SK-N-SH treated with all-trans-retinoic acid at 6 μM for 48 hours (cell line): Measurements from ENCODE around the gene SEMA6D.

Source experiments
- ATAC-seq: fragments of 200-7000 bp; cut with Tn5 transposase; 3 replicates; pipeline ENCODE4 v1.9.1; 2020; ENCODE audit warnings: mild to moderate bottlenecking, moderate library complexity
- ARNTL ChIP-seq: fragments of 450-650 bp; formaldehyde crosslinking; IDR thresholded peaks from 2 replicates; pipeline ENCODE4 v1.5.0; 2020; ENCODE audit warnings: low read depth, mild to moderate bottlenecking, moderate library complexity, borderline replicate concordance
- CREB5 ChIP-seq: fragments of 250-450 bp; sonication (Bioruptor Pico); IDR thresholded peaks from 2 replicates; pipeline ENCODE4 v1.5.1; 2020; ENCODE audit warnings: low read depth, mild to moderate bottlenecking, moderate library complexity
- CSDC2 ChIP-seq: fragments of 250-450 bp; sonication (Bioruptor Pico); IDR thresholded peaks from 2 replicates; pipeline ENCODE4 v1.5.0; 2020; ENCODE audit warnings: mild to moderate bottlenecking, moderate library complexity
- ESRRG ChIP-seq: fragments of 250-450 bp; sonication (Bioruptor Pico); IDR thresholded peaks from 2 replicates; pipeline ENCODE4 v1.6.1; 2021; ENCODE audit warnings: mild to moderate bottlenecking
- GLIS3 ChIP-seq: fragments of 250-450 bp; sonication (Bioruptor Pico); IDR thresholded peaks from 2 replicates; pipeline ENCODE4 v1.5.0; 2020; ENCODE audit warnings: mild to moderate bottlenecking, moderate library complexity
- ISL1 ChIP-seq: fragments of 250-450 bp; sonication (Bioruptor Pico); IDR thresholded peaks from 2 replicates; pipeline ENCODE4 v2.1.2; 2022; ENCODE audit warnings: mild to moderate bottlenecking, moderate library complexity
- OSR1 ChIP-seq: fragments of 250-450 bp; sonication (Bioruptor Pico); IDR thresholded peaks from 2 replicates; pipeline ENCODE4 v1.8.0; 2022; ENCODE audit warnings: moderate library complexity, mild to moderate bottlenecking, inconsistent platforms
- PATZ1 ChIP-seq: fragments of 250-450 bp; sonication (Bioruptor Pico); IDR thresholded peaks from 2 replicates; pipeline ENCODE4 v1.8.0; 2020; ENCODE audit warnings: mild to moderate bottlenecking, moderate library complexity, borderline replicate concordance
- POU6F1 ChIP-seq: fragments of 250-450 bp; sonication (Bioruptor Pico); IDR thresholded peaks from 2 replicates; pipeline ENCODE4 v1.8.0; 2021; ENCODE audit warnings: low read depth, mild to moderate bottlenecking, moderate library complexity, borderline replicate concordance
- RARB ChIP-seq: fragments of 250-450 bp; sonication (Bioruptor Pico); IDR thresholded peaks from 2 replicates; pipeline ENCODE4 v1.8.0; 2021; ENCODE audit warnings: mild to moderate bottlenecking, moderate library complexity
- SNAI2 ChIP-seq: fragments of 250-450 bp; sonication (Bioruptor Pico); IDR thresholded peaks from 2 replicates; pipeline ENCODE4 v1.5.0; 2020; ENCODE audit warnings: mild to moderate bottlenecking, moderate library complexity
- TCF4 ChIP-seq: fragments of 250-450 bp; sonication (Bioruptor Pico); IDR thresholded peaks from 2 replicates; pipeline ENCODE4 v1.8.0; 2021; ENCODE audit warnings: mild to moderate bottlenecking, moderate library complexity, borderline replicate concordance
- TOX ChIP-seq: fragments of 250-450 bp; sonication (Bioruptor Pico); IDR thresholded peaks from 2 replicates; pipeline ENCODE4 v1.8.0; 2021; ENCODE audit warnings: mild to moderate bottlenecking, moderate library complexity, borderline replicate concordance
- TSHZ2 ChIP-seq: fragments of 250-450 bp; sonication (Bioruptor Pico); IDR thresholded peaks from 2 replicates; pipeline ENCODE4 v1.5.0; 2020; ENCODE audit warnings: mild to moderate bottlenecking, moderate library complexity
- ZC3H10 ChIP-seq: fragments of 250-450 bp; sonication (Bioruptor Pico); IDR thresholded peaks from 2 replicates; pipeline ENCODE4 v1.5.1; 2021; ENCODE audit warnings: mild to moderate bottlenecking, moderate library complexity
- ZFP3 ChIP-seq: fragments of 250-450 bp; sonication (Bioruptor Pico); IDR thresholded peaks from 2 replicates; pipeline ENCODE4 v1.5.0; 2020; ENCODE audit warnings: mild to moderate bottlenecking, moderate library complexity
- ZFP30 ChIP-seq: fragments of 450-650 bp; formaldehyde crosslinking; IDR thresholded peaks from 2 replicates; pipeline ENCODE4 v1.5.0; 2022; ENCODE audit warnings: mild to moderate bottlenecking, moderate library complexity
- ZNF565 ChIP-seq: fragments of 450-650 bp; formaldehyde crosslinking; conservative IDR thresholded peaks from 2 replicates; pipeline ENCODE4 v1.5.0; 2020; ENCODE audit warnings: low read depth, mild to moderate bottlenecking, moderate library complexity
- ZNF70 ChIP-seq: fragments of 450-650 bp; formaldehyde crosslinking; IDR thresholded peaks from 2 replicates; pipeline ENCODE4 v1.5.0; 2020; ENCODE audit warnings: mild to moderate bottlenecking, moderate library complexity
- ZNF8 ChIP-seq: fragments of 450-650 bp; formaldehyde crosslinking; IDR thresholded peaks from 2 replicates; pipeline ENCODE4 v1.5.0; 2020; ENCODE audit warnings: mild to moderate bottlenecking, moderate library complexity

Gene SEMA6D

GRCh38 chr15:47757331-47757730, 40.0 kb downstream of the SEMA6D start (continued):
- no peak for TF ChIP-seq ZFP30 (CRISPR knock-in tag)
- TF ChIP-seq PATZ1, result no peak

GRCh38 chr15:47762621-47763020, 45.3 kb downstream of the SEMA6D start:
- TF ChIP-seq CREB5, result no peak
- no peak for TF ChIP-seq GLIS3 (CRISPR knock-in tag)
- no peak for TF ChIP-seq ARNTL
- no peak for TF ChIP-seq RARB (CRISPR knock-in tag)
- no peak for TF ChIP-seq TCF4
- no peak for TF ChIP-seq ZNF565 (CRISPR knock-in tag)
- TF ChIP-seq ESRRG (CRISPR knock-in tag), result no peak
- TF ChIP-seq TOX (CRISPR knock-in tag), result no peak
- no peak for TF ChIP-seq ZFP3
- TF ChIP-seq POU6F1 (CRISPR knock-in tag), result no peak
- no peak for TF ChIP-seq OSR1 (CRISPR knock-in tag)
- TF ChIP-seq, all 23 proteins: peak for 0
- ATAC-seq, result no peak

- no peak for TF ChIP-seq ZNF8 (CRISPR knock-in tag)
- no peak for TF ChIP-seq ZNF565 (CRISPR knock-in tag)
- no peak for TF ChIP-seq TOX (CRISPR knock-in tag)
- TF ChIP-seq CSDC2 (CRISPR knock-in tag), result no peak
- no peak for TF ChIP-seq OSR1 (CRISPR knock-in tag)
- no peak for TF ChIP-seq ZFP3
- TF ChIP-seq ESRRG (CRISPR knock-in tag), result no peak
- TF ChIP-seq SNAI2, result no peak
- TF ChIP-seq ZFP30 (CRISPR knock-in tag), result no peak
- no peak for TF ChIP-seq TSHZ2
- TF ChIP-seq ISL1 (CRISPR knock-in tag), result no peak
- no peak for TF ChIP-seq ZC3H10 (CRISPR knock-in tag)
- TF ChIP-seq PATZ1, result no peak
- TF ChIP-seq ZNF70 (CRISPR knock-in tag), result no peak
- TF ChIP-seq POU6F1 (CRISPR knock-in tag), result no peak
- no peak for TF ChIP-seq TCF4
- TF ChIP-seq CREB5, result no peak
- no peak for ATAC-seq
Measured at GRCh38 chr15:47764666-47765065, 47.4 kb downstream of the SEMA6D start.
